Measurements from ENCODE around the gene NUP54. TPM values are rescaled to one million over a fixed set of nuclear protein-coding genes. Genes with fewer than 3 reads are reported as not detected.

The NUP54 gene
- total RNA-seq, 1 experiment from 2014 or later: 84.5 TPM

DNA sequence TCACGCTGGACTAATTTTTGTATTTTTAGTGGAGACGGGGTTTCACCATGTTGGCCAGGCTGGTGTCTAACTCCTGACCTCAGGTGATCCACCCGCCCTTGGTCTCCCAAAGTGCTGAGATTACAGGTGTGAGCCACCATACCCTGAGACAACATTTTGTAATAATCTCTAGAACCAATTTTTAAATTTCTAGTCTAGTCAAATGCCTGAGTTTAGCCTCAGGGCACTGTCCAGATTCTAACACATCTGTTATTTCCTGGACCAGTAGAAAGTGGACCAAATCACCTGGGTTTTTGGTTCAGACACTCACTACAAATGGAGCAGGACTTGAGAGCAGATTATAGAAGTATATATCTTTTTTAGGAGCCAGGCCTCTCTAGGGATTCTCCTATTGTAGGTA, 52.1 kb downstream of the NUP54 start:
- Mint-ChIP-seq H3K4me3 (no peak overlapping the region), H3K9me3 (peaks cover 5% of the 10 kb centered on the region), H3K27ac (no peak overlapping the region), H3K36me3 (0 out of 2 replicates have a peak, but pooled peaks cover 2% of the 10 kb centered on the region), H3K27me3 (ENCODE audit: low read depth) (no peaks in the 10 kb centered on the region), H3K4me1 (peaks cover 12% of the 10 kb centered on the region)
- ATAC-seq: no peak
- ChIA-PET POLR2A (interaction anchor here (0.7 kb wide), 1 partner anchor 348 kb away, joined by 3 read pairs; no protein-coding TSS in a partner anchor), CTCF (interaction anchor here (0.7 to 2.5 kb wide), 3 partner anchors 9 to 100 kb away, joined by 3 to 14 read pairs (median 4); no protein-coding TSS in a partner anchor)
- DNase-seq (ENCODE audit: low spot score): no peak
- TF ChIP-seq SMAD4 (CRISPR knock-in tag; IDR thresholded peaks at IDR 0.05) (no peak), ZBTB21 (CRISPR knock-in tag; IDR thresholded peaks at IDR 0.05; ENCODE audit: borderline replicate concordance) (no peak), ZNF263 (CRISPR knock-in tag; IDR thresholded peaks at IDR 0.05; ENCODE audit: low read depth) (no peak), ZNF121 (CRISPR knock-in tag; IDR thresholded peaks at IDR 0.05) (no peak), SP1 (CRISPR knock-in tag; conservative IDR thresholded peaks at IDR 0.05) (no peak), ZNF232 (CRISPR knock-in tag; IDR thresholded peaks at IDR 0.05) (no peak), IRF2 (CRISPR knock-in tag; IDR thresholded peaks at IDR 0.05; ENCODE audit: borderline replicate concordance, low read depth) (no peak), RORB (CRISPR knock-in tag; IDR thresholded peaks at IDR 0.05) (no peak), GABPB1 (CRISPR knock-in tag; IDR thresholded peaks at IDR 0.05) (no peak)
- TF ChIP-seq, protein P1, sequence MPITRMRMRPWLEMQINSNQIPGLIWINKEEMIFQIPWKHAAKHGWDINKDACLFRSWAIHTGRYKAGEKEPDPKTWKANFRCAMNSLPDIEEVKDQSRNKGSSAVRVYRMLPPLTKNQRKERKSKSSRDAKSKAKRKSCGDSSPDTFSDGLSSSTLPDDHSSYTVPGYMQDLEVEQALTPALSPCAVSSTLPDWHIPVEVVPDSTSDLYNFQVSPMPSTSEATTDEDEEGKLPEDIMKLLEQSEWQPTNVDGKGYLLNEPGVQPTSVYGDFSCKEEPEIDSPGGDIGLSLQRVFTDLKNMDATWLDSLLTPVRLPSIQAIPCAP (CRISPR knock-in tag; IDR thresholded peaks at IDR 0.05): no peak
- TF ChIP-seq, protein P2, sequence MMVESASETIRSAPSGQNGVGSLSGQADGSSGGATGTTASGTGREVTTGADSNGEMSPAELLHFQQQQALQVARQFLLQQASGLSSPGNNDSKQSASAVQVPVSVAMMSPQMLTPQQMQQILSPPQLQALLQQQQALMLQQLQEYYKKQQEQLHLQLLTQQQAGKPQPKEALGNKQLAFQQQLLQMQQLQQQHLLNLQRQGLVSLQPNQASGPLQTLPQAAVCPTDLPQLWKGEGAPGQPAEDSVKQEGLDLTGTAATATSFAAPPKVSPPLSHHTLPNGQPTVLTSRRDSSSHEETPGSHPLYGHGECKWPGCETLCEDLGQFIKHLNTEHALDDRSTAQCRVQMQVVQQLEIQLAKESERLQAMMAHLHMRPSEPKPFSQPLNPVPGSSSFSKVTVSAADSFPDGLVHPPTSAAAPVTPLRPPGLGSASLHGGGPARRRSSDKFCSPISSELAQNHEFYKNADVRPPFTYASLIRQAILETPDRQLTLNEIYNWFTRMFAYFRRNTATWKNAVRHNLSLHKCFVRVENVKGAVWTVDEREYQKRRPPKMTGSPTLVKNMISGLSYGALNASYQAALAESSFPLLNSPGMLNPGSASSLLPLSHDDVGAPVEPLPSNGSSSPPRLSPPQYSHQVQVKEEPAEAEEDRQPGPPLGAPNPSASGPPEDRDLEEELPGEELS (CRISPR knock-in tag; IDR thresholded peaks at IDR 0.05): no peak

GRCh38 chr4:76095568-76095967, 52.6 kb downstream of the NUP54 start:
- no peak overlapping the region for H3K4me3 Mint-ChIP-seq
- H3K27ac Mint-ChIP-seq: no peak overlapping the region
- no peak for ATAC-seq
- no peak for TF ChIP-seq ZNF532 (CRISPR knock-in tag; IDR thresholded peaks at IDR 0.05; ENCODE audit: borderline replicate concordance)
- no peak for TF ChIP-seq ETV6 (CRISPR knock-in tag; IDR thresholded peaks at IDR 0.05)
- TF ChIP-seq ZNF121 (CRISPR knock-in tag; IDR thresholded peaks at IDR 0.05): no peak
- TF ChIP-seq, protein P3, sequence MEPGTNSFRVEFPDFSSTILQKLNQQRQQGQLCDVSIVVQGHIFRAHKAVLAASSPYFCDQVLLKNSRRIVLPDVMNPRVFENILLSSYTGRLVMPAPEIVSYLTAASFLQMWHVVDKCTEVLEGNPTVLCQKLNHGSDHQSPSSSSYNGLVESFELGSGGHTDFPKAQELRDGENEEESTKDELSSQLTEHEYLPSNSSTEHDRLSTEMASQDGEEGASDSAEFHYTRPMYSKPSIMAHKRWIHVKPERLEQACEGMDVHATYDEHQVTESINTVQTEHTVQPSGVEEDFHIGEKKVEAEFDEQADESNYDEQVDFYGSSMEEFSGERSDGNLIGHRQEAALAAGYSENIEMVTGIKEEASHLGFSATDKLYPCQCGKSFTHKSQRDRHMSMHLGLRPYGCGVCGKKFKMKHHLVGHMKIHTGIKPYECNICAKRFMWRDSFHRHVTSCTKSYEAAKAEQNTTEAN (CRISPR knock-in tag; IDR thresholded peaks at IDR 0.05): no peak
- TF ChIP-seq RELA (CRISPR knock-in tag; IDR thresholded peaks at IDR 0.05; ENCODE audit: borderline replicate concordance): no peak
- TF ChIP-seq JAZF1 (CRISPR knock-in tag; IDR thresholded peaks at IDR 0.05): no peak
- TF ChIP-seq SMAD4 (CRISPR knock-in tag; IDR thresholded peaks at IDR 0.05): no peak
- TF ChIP-seq ZNF671 (CRISPR knock-in tag; IDR thresholded peaks at IDR 0.05): no peak
- no peak for TF ChIP-seq SP1 (CRISPR knock-in tag; conservative IDR thresholded peaks at IDR 0.05)
- TF ChIP-seq CBFB (CRISPR knock-in tag; IDR thresholded peaks at IDR 0.05; ENCODE audit: low read depth): no peak
- no peak for TF ChIP-seq NFYB (CRISPR knock-in tag; conservative IDR thresholded peaks at IDR 0.05; ENCODE audit: low read depth)
- no peak for TF ChIP-seq SOX15 (CRISPR knock-in tag; IDR thresholded peaks at IDR 0.05)
- TF ChIP-seq HMGA2 (CRISPR knock-in tag; IDR thresholded peaks at IDR 0.05): no peak
- ChIA-PET CTCF (interaction anchor here (0.7 to 0.8 kb wide), 2 partner anchors 8 to 100 kb away, joined by 3 to 4 read pairs; no protein-coding TSS in a partner anchor), POLR2A (interaction anchor here (0.7 kb wide), 1 partner anchor 347 kb away, joined by 3 read pairs; no protein-coding TSS in a partner anchor)
- DNase-seq (ENCODE audit: low spot score): no peak
- H3K27me3 Mint-ChIP-seq (ENCODE audit: low read depth): no peaks in the 10 kb centered on the region
- H3K4me1 Mint-ChIP-seq: peaks cover 12% of the 10 kb centered on the region
- 0 out of 2 replicates have a peak, but pooled peaks cover 2% of the 10 kb centered on the region for H3K36me3 Mint-ChIP-seq
- peaks cover 5% of the 10 kb centered on the region for H3K9me3 Mint-ChIP-seq

All from WTC11 (cell line).